ENCODE data around the gene TULP1. TPM values are rescaled to one million over a fixed set of nuclear protein-coding genes. Genes with fewer than 3 reads are reported as not detected.

The TULP1 gene
- total and polyA plus RNA-seq, 2 of the 13 experiments (the other 11 are each of a cell fraction or from before 2014, with no cell fraction given) = not detected

- no peak for TF ChIP-seq TEF (CRISPR knock-in tag; IDR thresholded peaks at IDR 0.05)
- TF ChIP-seq ZNF263 (CRISPR knock-in tag; IDR thresholded peaks at IDR 0.05) = 0 out of 2 replicates have a peak, but pooled peaks have one; percentile 13
- no peak for TF ChIP-seq PAF1 (CRISPR knock-in tag; IDR thresholded peaks at IDR 0.05)
- peak; percentile 86 for TF ChIP-seq AGO1 (IDR thresholded peaks at IDR 0.05; ENCODE audit: low read depth, low read length, poor library complexity, severe bottlenecking)
- TF ChIP-seq RCOR2 (CRISPR knock-in tag; IDR thresholded peaks at IDR 0.05) = no peak
- peak; percentile 64 for TF ChIP-seq RBM39 (IDR thresholded peaks at IDR 0.05; ENCODE audit: low read depth, low read length, poor library complexity, severe bottlenecking)
- peak; percentile 45 for TF ChIP-seq POLR2G (IDR thresholded peaks at IDR 0.05; ENCODE audit: low read depth, low read length)
- no peak for TF ChIP-seq ZNF569 (CRISPR knock-in tag; IDR thresholded peaks at IDR 0.05; ENCODE audit: borderline replicate concordance)
- no peak for TF ChIP-seq ZNF138 (CRISPR knock-in tag; IDR thresholded peaks at IDR 0.05; ENCODE audit: low read depth)
- no peak for TF ChIP-seq ZNF234 (CRISPR knock-in tag; conservative IDR thresholded peaks at IDR 0.05)
- TF ChIP-seq HNF1A (IDR thresholded peaks at IDR 0.05; ENCODE audit: low read depth) = no peak
- no peak for TF ChIP-seq HNF1A (CRISPR knock-in tag; IDR thresholded peaks at IDR 0.05; ENCODE audit: borderline replicate concordance)
- TF ChIP-seq RXRB (CRISPR knock-in tag; IDR thresholded peaks at IDR 0.05; ENCODE audit: borderline replicate concordance) = no peak
- TF ChIP-seq GLMP (CRISPR knock-in tag; IDR thresholded peaks at IDR 0.05; ENCODE audit: borderline replicate concordance) = no peak
- peak; percentile 95 for TF ChIP-seq AGO2 (optimal IDR thresholded peaks at IDR 0.05; ENCODE audit: low read depth, low read length)
- TF ChIP-seq ZNF660 (CRISPR knock-in tag; IDR thresholded peaks at IDR 0.05; ENCODE audit: borderline replicate concordance, low read depth) = no peak
- peak in 1 of 2 experiments; percentile 65; a peak in 2 of 4 replicates for TF ChIP-seq POLR2A (IDR thresholded peaks at IDR 0.05; ENCODE audit: insufficient read depth in 1 of 2, low read depth in 2 of 2, low read length in 2 of 2)
- no peak for TF ChIP-seq ZNF776 (CRISPR knock-in tag; IDR thresholded peaks at IDR 0.05)
- TF ChIP-seq NFE2 (CRISPR knock-in tag; IDR thresholded peaks at IDR 0.05) = no peak
Observed at GRCh38 chr6:35474131-35474941, 38.4 kb downstream of the TULP1 start (continued).
